Liver (tissue), 9 donors: ENCODE data around the gene PLCB2. TPM values are rescaled to one million over a fixed set of nuclear protein-coding genes. Genes with fewer than 3 reads are reported as not detected.

Source experiments
- DNase-seq: peaks from one replicate; pipeline ENCODE4 v3.0.0-alpha.2; 2017; ENCODE audit warnings: low spot score
- H3K27ac ChIP-seq, 2 donors: one replicate each; pipeline ENCODE4 v1.7.0; 2013; ENCODE audit warnings: inconsistent platforms in 2 of 2, low read length in 2 of 2, control low read depth in 1 of 2, low read depth in 1 of 2, mild to moderate bottlenecking in 1 of 2
- H3K27me3 ChIP-seq, 4 donors: one replicate each; pipeline versions ENCODE4 v1.6.1 to v1.7.0; 2013; ENCODE audit warnings: low read length in 3 of 4, inconsistent platforms in 1 of 4, mild to moderate bottlenecking in 1 of 4, moderate library complexity in 1 of 4; ENCODE audit not compliant: control insufficient read depth in 4 of 4, insufficient read depth in 4 of 4
- H3K36me3 ChIP-seq, 4 donors: one replicate each; pipeline versions ENCODE4 v1.6.1 to v1.7.0; 2013; ENCODE audit warnings: low read length in 3 of 4, mild to moderate bottlenecking in 3 of 4, low read depth in 1 of 4, moderate library complexity in 1 of 4; ENCODE audit not compliant: control insufficient read depth in 4 of 4, insufficient read depth in 3 of 4
- H3K4me1 ChIP-seq, 4 donors: one replicate each; pipeline versions ENCODE4 v1.6.1 to v1.7.0; 2013; ENCODE audit warnings: low read length in 3 of 4, mild to moderate bottlenecking in 3 of 4, moderate library complexity in 1 of 4; ENCODE audit not compliant: control insufficient read depth in 4 of 4, insufficient read depth in 4 of 4
- H3K4me3 ChIP-seq, 3 donors: one replicate each; pipeline versions ENCODE4 v1.6.1 to v1.7.0; 2013; ENCODE audit warnings: low read length in 3 of 3, control low read depth in 1 of 3, low read depth in 1 of 3, mild to moderate bottlenecking in 1 of 3
- H3K9ac ChIP-seq, 2 donors: one replicate each; pipeline ENCODE4 v1.7.0; 2013; ENCODE audit warnings: low read length in 2 of 2, mild to moderate bottlenecking in 2 of 2, moderate library complexity in 2 of 2, control low read depth in 1 of 2, low read depth in 1 of 2
- H3K9me3 ChIP-seq, 4 donors: one replicate each; pipeline versions ENCODE4 v1.6.1 to v1.7.0; 2013; ENCODE audit warnings: low read length in 3 of 4; ENCODE audit not compliant: control insufficient read depth in 4 of 4
- CTCF ChIP-seq: fragments of 150-350 bp; IDR thresholded peaks from 2 replicates; pipeline ENCODE4 v1.5.1; 2017; ENCODE audit warnings: improper control_type of control experiment, low read depth, low read length; ENCODE audit not compliant: missing input control
- EGR1 ChIP-seq, 2 donors: IDR thresholded peaks; 2 replicates each; pipeline ENCODE4 v1.6.1; 2016 to 2018; ENCODE audit warnings: antibody characterized with exemption in 2 of 2, low read depth in 2 of 2
- FOXA1 ChIP-seq: IDR thresholded peaks from 2 replicates; pipeline ENCODE4 v1.6.1; 2016; ENCODE audit warnings: antibody characterized with exemption
- FOXA2 ChIP-seq: IDR thresholded peaks from 2 replicates; pipeline ENCODE4 v1.6.1; 2016; ENCODE audit warnings: antibody characterized with exemption
- GABPA ChIP-seq, 2 donors: IDR thresholded peaks in 1 of 2; conservative IDR thresholded peaks in 1 of 2; 2 replicates each; pipeline ENCODE4 v1.6.1; 2016; ENCODE audit warnings: antibody characterized with exemption in 2 of 2, mild to moderate bottlenecking in 1 of 2, moderate library complexity in 1 of 2
- HNF4A ChIP-seq, 2 donors: conservative IDR thresholded peaks; 2 replicates each; pipeline ENCODE4 v1.6.1; 2016; ENCODE audit warnings: antibody characterized with exemption in 2 of 2, mild to moderate bottlenecking in 2 of 2
- HNF4G ChIP-seq: IDR thresholded peaks from 2 replicates; pipeline ENCODE4 v1.6.1; 2016; ENCODE audit warnings: antibody characterized with exemption
- JUND ChIP-seq, 2 donors: IDR thresholded peaks; 2 replicates each; pipeline ENCODE4 v1.6.1; 2016; ENCODE audit warnings: antibody characterized with exemption in 2 of 2
- MAX ChIP-seq: IDR thresholded peaks from 2 replicates; pipeline ENCODE4 v1.6.1; 2016; ENCODE audit warnings: antibody characterized with exemption
- NR2F2 ChIP-seq: IDR thresholded peaks from 2 replicates; pipeline ENCODE4 v1.6.1; 2016; ENCODE audit warnings: antibody characterized with exemption
- RAD21 ChIP-seq, 2 donors: IDR thresholded peaks; 2 replicates each; pipeline ENCODE4 v1.6.1; 2016; ENCODE audit warnings: antibody characterized with exemption in 2 of 2, mild to moderate bottlenecking in 2 of 2
- RXRA ChIP-seq, 2 donors: IDR thresholded peaks; 2 replicates each; pipeline ENCODE4 v1.6.1; 2017 to 2018; ENCODE audit warnings: antibody characterized with exemption in 2 of 2, mild to moderate bottlenecking in 1 of 2
- SP1 ChIP-seq: IDR thresholded peaks from 2 replicates; pipeline ENCODE4 v1.6.1; 2018; ENCODE audit warnings: antibody characterized with exemption, mild to moderate bottlenecking
- TAF1 ChIP-seq: conservative IDR thresholded peaks from 2 replicates; pipeline ENCODE4 v1.6.1; 2016; ENCODE audit warnings: antibody characterized with exemption, mild to moderate bottlenecking
- ZBTB33 ChIP-seq: IDR thresholded peaks from 2 replicates; pipeline ENCODE4 v1.6.1; 2016; ENCODE audit warnings: antibody characterized with exemption
- WGBS: extraction: QIAGEN DNeasy Blood & Tissue Kit; methylation state at CpG from one replicate; pipeline ENCODE4 v1.1.7; 2013; 5-methylcytosine and 5-hydroxymethylcytosine counted together
- polyA plus RNA-seq, 2 donors: library from polyadenylated mRNA; stranded (reverse) in 1 of 2; unstranded in 1 of 2; fragments of 200-250 nt in 1 of 2; fragments of >200 nt in 1 of 2; fragmentation: Nextera tagmentation in 1 of 2; extraction: Ambion mirVana in 1 of 2; gene quantifications; one replicate each; pipeline versions ENCODE4 v1.2.1 to v1.2.3, GENCODE V29; 2013 to 2015
- total RNA-seq, 2 donors: library from RNA; depleted of rRNA; stranded (reverse); fragments of >200 nt; gene quantifications; one replicate each; pipeline ENCODE4 v1.2.3, GENCODE V29; 2014
- donor health status: healthy.
- donor health status: healthy.
- donor health status: healthy.
- donor health status: healthy.
- donor health status: healthy.

The PLCB2 gene
- total and polyA plus RNA-seq, 4 donors: 2.1 to 13.3 (median 7.6) TPM

- peaks cover 0 to 8% (median 2%) of the 10 kb centered on the region in 4 donors for H3K27me3 ChIP-seq
- no peaks in the 10 kb centered on the region for H3K36me3 ChIP-seq
- no peak overlapping the region for H3K27ac ChIP-seq
- H3K4me1 ChIP-seq: peaks cover 6 to 26% (median 15%) of the 10 kb centered on the region in 4 donors
- H3K9me3 ChIP-seq: no peaks in the 10 kb centered on the region
- no peak for DNase-seq
- WGBS: 6% methylated on average over 51 of the region's 51 CpGs
- no peak overlapping the region for H3K9ac ChIP-seq
- TF ChIP-seq JUND (IDR thresholded peaks at IDR 0.05) (no peak), NR2F2 (no peak), MAX (no peak), SP1 (no peak), RXRA (IDR thresholded peaks at IDR 0.05) (no peak), EGR1 (IDR thresholded peaks at IDR 0.05; ENCODE audit: low read depth in 2 of 2) (no peak), HNF4G (no peak)
- H3K4me3 ChIP-seq: peak overlapping the region in 2 of 3 donors; percentile 5 to 46
Measured at GRCh38 chr15:40281801-40282146, 26.0 kb downstream of the PLCB2 start.

GRCh38 chr15:40281057-40281800 lies 26.5 kb downstream of the PLCB2 start:
- no peak for DNase-seq
- peaks cover 6 to 26% (median 15%) of the 10 kb centered on the region in 4 donors for H3K4me1 ChIP-seq
- H3K9ac ChIP-seq: no peak overlapping the region
- WGBS: 26% methylated on average over 43 of the region's 43 CpGs
- H3K9me3 ChIP-seq: no peaks in the 10 kb centered on the region
- H3K36me3 ChIP-seq: no peaks in the 10 kb centered on the region
- peaks cover 0 to 8% (median 2%) of the 10 kb centered on the region in 4 donors for H3K27me3 ChIP-seq
- TF ChIP-seq NR2F2 (no peak), FOXA1 (no peak), RAD21 (IDR thresholded peaks at IDR 0.05) (no peak), GABPA (IDR thresholded peaks at IDR 0.05 in 1 of 2, conservative IDR thresholded peaks at IDR 0.05 in 1 of 2) (no peak), EGR1 (IDR thresholded peaks at IDR 0.05; ENCODE audit: low read depth in 2 of 2) (no peak), CTCF (no peak), FOXA2 (no peak), HNF4G (no peak), JUND (IDR thresholded peaks at IDR 0.05) (no peak)
- no peak overlapping the region for H3K4me3 ChIP-seq
- H3K27ac ChIP-seq: no peak overlapping the region

GRCh38 chr15:40280260-40281056 lies 27.3 kb downstream of the PLCB2 start:
- 33% methylated on average over 30 of the region's 30 CpGs for WGBS
- Histone ChIP-seq H3K36me3 (no peaks in the 10 kb centered on the region), H3K4me3 (no peak overlapping the region), H3K9ac (no peak overlapping the region), H3K4me1 (peaks cover 6 to 25% (median 15%) of the 10 kb centered on the region in 4 donors), H3K9me3 (no peaks in the 10 kb centered on the region), H3K27me3 (peaks cover 0 to 8% (median 2%) of the 10 kb centered on the region in 4 donors), H3K27ac (no peak overlapping the region)
- no peak for DNase-seq
- TF ChIP-seq RXRA (IDR thresholded peaks at IDR 0.05): no peak
- no peak for TF ChIP-seq NR2F2
- TF ChIP-seq SP1: no peak
- TF ChIP-seq CTCF: no peak
- no peak for TF ChIP-seq HNF4A (conservative IDR thresholded peaks at IDR 0.05)
- no peak for TF ChIP-seq JUND (IDR thresholded peaks at IDR 0.05)
- TF ChIP-seq RAD21 (IDR thresholded peaks at IDR 0.05): no peak
- TF ChIP-seq ZBTB33: no peak
- no peak for TF ChIP-seq TAF1
- no peak for TF ChIP-seq GABPA (IDR thresholded peaks at IDR 0.05 in 1 of 2, conservative IDR thresholded peaks at IDR 0.05 in 1 of 2)
- TF ChIP-seq EGR1 (IDR thresholded peaks at IDR 0.05; ENCODE audit: low read depth in 2 of 2): no peak
